K562 (cell line): ENCODE results near the gene AGGF1. TPM values are rescaled to one million over a fixed set of nuclear protein-coding genes. Genes with fewer than 3 reads are reported as not detected.

Experiments
- CSDE1 ChIP-seq, 2 experiments: fragments of 450-650 bp; IDR thresholded peaks; 2 replicates each; pipeline ENCODE4 v1.6.1; 2016; ENCODE audit warnings: mild to moderate bottlenecking in 1 of 2
- polyA plus RNA-seq, 8 experiments: library from polyadenylated mRNA; depleted of rRNA in 4 of 8; stranded (reverse) in 5 of 8; unstranded in 3 of 8; fragments of >200 nt; fragmentation: Nextera tagmentation in 2 of 8; fragmentation: Illumina TruSeq in 1 of 8; extraction: Ambion mirVana in 2 of 8; extraction: Trizol in 1 of 8; gene quantifications; 2 replicates each; pipeline versions ENCODE4 v1.2.1 to v1.2.3, GENCODE V29; 2011 to 2014; ENCODE audit warnings: inconsistent platforms in 1 of 8, missing spikeins in 1 of 8
- total RNA-seq, 7 experiments: library from RNA; depleted of rRNA in 6 of 7; stranded (reverse); fragments of >200 nt in 6 of 7; fragmentation: Illumina TruSeq in 2 of 7; extraction: Trizol in 2 of 7; gene quantifications; 2 replicates each; pipeline versions ENCODE4 v1.2.1 to v1.2.3, GENCODE V29; 2011 to 2021; ENCODE audit warnings: low replicate concordance in 1 of 7
- TF ChIP-seq, protein P1 (sequence below): fragments of 250-450 bp; sonication (Bioruptor Pico); IDR thresholded peaks from 2 replicates; pipeline ENCODE4 v1.4.0; 2020
- TF ChIP-seq, protein P2 (sequence below): fragments of 250-450 bp; sonication (Bioruptor Pico); IDR thresholded peaks from 2 replicates; pipeline ENCODE4 v1.8.0; 2022; ENCODE audit warnings: moderate library complexity, mild to moderate bottlenecking, inconsistent platforms
- TF ChIP-seq, protein P3 (sequence below): fragments of 450-650 bp; IDR thresholded peaks from 2 replicates; pipeline ENCODE4 v1.7.0; 2016; ENCODE audit warnings: borderline replicate concordance

The AGGF1 gene
- total and polyA plus RNA-seq, 9 of the 15 experiments (the other 6 are each of a cell fraction or from before 2014, with no cell fraction given), result 5.2 to 20.4 (median 13.4) TPM

DNA sequence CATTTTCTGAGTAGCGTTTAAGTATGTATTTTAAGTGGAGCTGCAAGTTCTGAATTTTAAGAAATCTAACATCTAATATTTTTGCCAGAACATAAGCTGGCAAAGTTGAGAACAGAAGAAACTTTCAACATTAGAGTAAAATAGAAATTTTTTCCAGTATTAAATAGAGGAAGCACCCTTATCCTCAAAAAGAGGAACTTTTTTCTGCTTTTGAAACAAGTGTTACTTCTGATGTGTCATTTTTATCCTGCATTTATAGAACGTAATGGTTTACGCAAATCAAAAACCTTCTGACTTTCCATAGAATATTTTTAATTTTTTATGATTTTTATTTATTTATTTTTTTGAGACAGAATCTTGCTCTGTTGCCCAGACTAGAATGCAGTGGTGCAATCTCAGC is 35.1 kb downstream of the AGGF1 start (continued):
- TF ChIP-seq, protein P1, sequence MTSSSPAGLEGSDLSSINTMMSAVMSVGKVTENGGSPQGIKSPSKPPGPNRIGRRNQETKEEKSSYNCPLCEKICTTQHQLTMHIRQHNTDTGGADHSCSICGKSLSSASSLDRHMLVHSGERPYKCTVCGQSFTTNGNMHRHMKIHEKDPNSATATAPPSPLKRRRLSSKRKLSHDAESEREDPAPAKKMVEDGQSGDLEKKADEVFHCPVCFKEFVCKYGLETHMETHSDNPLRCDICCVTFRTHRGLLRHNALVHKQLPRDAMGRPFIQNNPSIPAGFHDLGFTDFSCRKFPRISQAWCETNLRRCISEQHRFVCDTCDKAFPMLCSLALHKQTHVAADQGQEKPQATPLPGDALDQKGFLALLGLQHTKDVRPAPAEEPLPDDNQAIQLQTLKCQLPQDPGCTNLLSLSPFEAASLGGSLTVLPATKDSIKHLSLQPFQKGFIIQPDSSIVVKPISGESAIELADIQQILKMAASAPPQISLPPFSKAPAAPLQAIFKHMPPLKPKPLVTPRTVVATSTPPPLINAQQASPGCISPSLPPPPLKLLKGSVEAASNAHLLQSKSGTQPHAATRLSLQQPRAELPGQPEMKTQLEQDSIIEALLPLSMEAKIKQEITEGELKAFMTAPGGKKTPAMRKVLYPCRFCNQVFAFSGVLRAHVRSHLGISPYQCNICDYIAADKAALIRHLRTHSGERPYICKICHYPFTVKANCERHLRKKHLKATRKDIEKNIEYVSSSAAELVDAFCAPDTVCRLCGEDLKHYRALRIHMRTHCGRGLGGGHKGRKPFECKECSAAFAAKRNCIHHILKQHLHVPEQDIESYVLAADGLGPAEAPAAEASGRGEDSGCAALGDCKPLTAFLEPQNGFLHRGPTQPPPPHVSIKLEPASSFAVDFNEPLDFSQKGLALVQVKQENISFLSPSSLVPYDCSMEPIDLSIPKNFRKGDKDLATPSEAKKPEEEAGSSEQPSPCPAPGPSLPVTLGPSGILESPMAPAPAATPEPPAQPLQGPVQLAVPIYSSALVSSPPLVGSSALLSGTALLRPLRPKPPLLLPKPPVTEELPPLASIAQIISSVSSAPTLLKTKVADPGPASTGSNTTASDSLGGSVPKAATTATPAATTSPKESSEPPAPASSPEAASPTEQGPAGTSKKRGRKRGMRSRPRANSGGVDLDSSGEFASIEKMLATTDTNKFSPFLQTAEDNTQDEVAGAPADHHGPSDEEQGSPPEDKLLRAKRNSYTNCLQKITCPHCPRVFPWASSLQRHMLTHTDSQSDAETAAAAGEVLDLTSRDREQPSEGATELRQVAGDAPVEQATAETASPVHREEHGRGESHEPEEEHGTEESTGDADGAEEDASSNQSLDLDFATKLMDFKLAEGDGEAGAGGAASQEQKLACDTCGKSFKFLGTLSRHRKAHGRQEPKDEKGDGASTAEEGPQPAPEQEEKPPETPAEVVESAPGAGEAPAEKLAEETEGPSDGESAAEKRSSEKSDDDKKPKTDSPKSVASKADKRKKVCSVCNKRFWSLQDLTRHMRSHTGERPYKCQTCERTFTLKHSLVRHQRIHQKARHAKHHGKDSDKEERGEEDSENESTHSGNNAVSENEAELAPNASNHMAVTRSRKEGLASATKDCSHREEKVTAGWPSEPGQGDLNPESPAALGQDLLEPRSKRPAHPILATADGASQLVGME (CRISPR knock-in tag), result no peak
- TF ChIP-seq CSDE1 (IDR thresholded peaks at IDR 0.05), result no peak
- TF ChIP-seq, protein P2, sequence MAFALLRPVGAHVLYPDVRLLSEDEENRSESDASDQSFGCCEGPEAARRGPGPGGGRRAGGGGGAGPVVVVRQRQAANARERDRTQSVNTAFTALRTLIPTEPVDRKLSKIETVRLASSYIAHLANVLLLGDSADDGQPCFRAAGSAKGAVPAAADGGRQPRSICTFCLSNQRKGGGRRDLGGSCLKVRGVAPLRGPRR (CRISPR knock-in tag), result no peak
- TF ChIP-seq, protein P3, sequence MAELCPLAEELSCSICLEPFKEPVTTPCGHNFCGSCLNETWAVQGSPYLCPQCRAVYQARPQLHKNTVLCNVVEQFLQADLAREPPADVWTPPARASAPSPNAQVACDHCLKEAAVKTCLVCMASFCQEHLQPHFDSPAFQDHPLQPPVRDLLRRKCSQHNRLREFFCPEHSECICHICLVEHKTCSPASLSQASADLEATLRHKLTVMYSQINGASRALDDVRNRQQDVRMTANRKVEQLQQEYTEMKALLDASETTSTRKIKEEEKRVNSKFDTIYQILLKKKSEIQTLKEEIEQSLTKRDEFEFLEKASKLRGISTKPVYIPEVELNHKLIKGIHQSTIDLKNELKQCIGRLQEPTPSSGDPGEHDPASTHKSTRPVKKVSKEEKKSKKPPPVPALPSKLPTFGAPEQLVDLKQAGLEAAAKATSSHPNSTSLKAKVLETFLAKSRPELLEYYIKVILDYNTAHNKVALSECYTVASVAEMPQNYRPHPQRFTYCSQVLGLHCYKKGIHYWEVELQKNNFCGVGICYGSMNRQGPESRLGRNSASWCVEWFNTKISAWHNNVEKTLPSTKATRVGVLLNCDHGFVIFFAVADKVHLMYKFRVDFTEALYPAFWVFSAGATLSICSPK, result no peak
